KOPT-K1 (cell line): ENCODE data around the gene SUMO1.

Experiments
- H3K27ac ChIP-seq: fragments of 200-600 bp; sonication (generic); 2 replicates; pipeline ENCODE4 v1.5.1; 2016; ENCODE audit warnings: antibody characterized with exemption, mild to moderate bottlenecking, low read depth, low read length; ENCODE audit not compliant: poor library complexity, severe bottlenecking
- H3K36me3 ChIP-seq: fragments of 200-600 bp; sonication (generic); 2 replicates; pipeline ENCODE4 v1.5.1; 2017; ENCODE audit warnings: antibody characterized with exemption, mild to moderate bottlenecking, low read length, moderate library complexity; ENCODE audit not compliant: insufficient read depth
- H3K9me3 ChIP-seq: fragments of 200-600 bp; sonication (generic); 2 replicates; pipeline ENCODE4 v1.5.1; 2017; ENCODE audit warnings: antibody characterized with exemption, low read length, mild to moderate bottlenecking; ENCODE audit not compliant: insufficient read depth, poor library complexity, severe bottlenecking

The SUMO1 gene

GRCh38 chr2:202172439-202173211 is 65.8 kb downstream of the SUMO1 start:
- H3K36me3 ChIP-seq = no peaks in the 10 kb centered on the region
- no peak overlapping the region for H3K27ac ChIP-seq
- no peaks in the 10 kb centered on the region for H3K9me3 ChIP-seq

- Histone ChIP-seq H3K27ac (no peak overlapping the region), H3K9me3 (no peaks in the 10 kb centered on the region)
Observed at GRCh38 chr2:202171241-202171825, 67.1 kb downstream of the SUMO1 start.

GRCh38 chr2:202169832-202170424 is 68.5 kb downstream of the SUMO1 start:
- Histone ChIP-seq H3K36me3 (no peaks in the 10 kb centered on the region), H3K9me3 (no peaks in the 10 kb centered on the region), H3K27ac (no peak overlapping the region)

More at GRCh38 chr2:202171241-202171825, 67.1 kb downstream of the SUMO1 start:
- H3K36me3 ChIP-seq = no peaks in the 10 kb centered on the region

- H3K9me3 ChIP-seq = no peaks in the 10 kb centered on the region
- no peak overlapping the region for H3K27ac ChIP-seq
- H3K36me3 ChIP-seq = no peaks in the 10 kb centered on the region
Observed at GRCh38 chr2:202169131-202169530, 69.3 kb downstream of the SUMO1 start.

GRCh38 chr2:202165945-202166344 is 72.5 kb downstream of the SUMO1 start:
- no peak overlapping the region for H3K27ac ChIP-seq
- H3K9me3 ChIP-seq = no peaks in the 10 kb centered on the region

GRCh38 chr2:202165208-202165607 is 73.2 kb downstream of the SUMO1 start:
- Histone ChIP-seq H3K9me3 (no peaks in the 10 kb centered on the region), H3K27ac (no peak overlapping the region), H3K36me3 (no peaks in the 10 kb centered on the region)

More at GRCh38 chr2:202165945-202166344, 72.5 kb downstream of the SUMO1 start:
- H3K36me3 ChIP-seq = no peaks in the 10 kb centered on the region

GRCh38 chr2:202164411-202164810 is 74.0 kb downstream of the SUMO1 start:
- Histone ChIP-seq H3K9me3 (no peaks in the 10 kb centered on the region), H3K27ac (no peak overlapping the region), H3K36me3 (no peaks in the 10 kb centered on the region)

- Histone ChIP-seq H3K9me3 (no peaks in the 10 kb centered on the region), H3K36me3 (no peaks in the 10 kb centered on the region), H3K27ac (no peak overlapping the region)
Observed at GRCh38 chr2:202161151-202161835, 77.1 kb downstream of the SUMO1 start.

- no peaks in the 10 kb centered on the region for H3K36me3 ChIP-seq
- H3K27ac ChIP-seq = no peak overlapping the region
- no peaks in the 10 kb centered on the region for H3K9me3 ChIP-seq
Observed at GRCh38 chr2:202158796-202159195, 79.6 kb downstream of the SUMO1 start.

- Histone ChIP-seq H3K9me3 (no peaks in the 10 kb centered on the region), H3K36me3 (no peaks in the 10 kb centered on the region), H3K27ac (no peak overlapping the region)
Observed at GRCh38 chr2:202157211-202157990, 81.0 kb downstream of the SUMO1 start.
